ENCODE measurements around the gene PTPN2.
"Not testable (repeated sequence)": the region's sequence is repeated elsewhere in the genome, so short reads cannot be mapped to it uniquely, and the experiment has no call there.

PTPN2 gene

DNA sequence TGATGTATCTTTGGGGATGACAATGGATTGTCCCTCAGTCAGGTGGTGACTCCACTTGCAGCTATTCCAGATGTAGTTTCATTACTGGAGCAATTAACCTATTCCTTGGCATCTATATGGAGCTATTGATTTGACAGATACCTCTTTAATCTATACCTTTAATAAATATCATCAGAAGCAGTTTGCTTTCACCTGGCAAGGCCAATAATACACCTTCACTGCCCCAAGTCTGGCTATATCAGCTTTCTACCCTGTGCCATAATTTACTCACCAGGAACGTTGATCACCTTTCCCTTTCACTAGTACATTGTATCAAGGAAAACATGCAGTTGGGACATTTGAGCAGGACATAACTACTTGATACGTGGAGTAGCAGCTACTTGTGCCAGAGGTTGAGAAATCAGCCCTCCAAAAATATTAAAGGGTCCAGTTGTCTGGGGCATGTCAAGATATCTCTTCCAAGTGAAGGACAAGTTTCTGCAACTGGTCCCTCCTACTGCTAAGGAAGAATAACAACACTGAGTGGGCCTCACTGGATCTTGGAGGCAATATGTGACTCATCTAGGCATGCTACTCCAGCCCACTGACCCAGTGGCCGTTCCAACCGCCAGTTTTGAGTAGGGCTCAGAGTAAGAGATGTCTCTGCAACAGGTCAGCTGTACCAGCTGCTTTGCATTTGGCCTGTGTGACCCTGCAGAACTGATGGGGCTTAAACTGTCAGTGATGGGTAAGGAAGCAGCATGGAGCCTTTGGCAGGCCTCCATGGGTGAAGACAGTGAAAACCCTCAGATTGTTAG is 114.2 kb downstream of the PTPN2 start:
- DNase-seq, result no peak

DNA sequence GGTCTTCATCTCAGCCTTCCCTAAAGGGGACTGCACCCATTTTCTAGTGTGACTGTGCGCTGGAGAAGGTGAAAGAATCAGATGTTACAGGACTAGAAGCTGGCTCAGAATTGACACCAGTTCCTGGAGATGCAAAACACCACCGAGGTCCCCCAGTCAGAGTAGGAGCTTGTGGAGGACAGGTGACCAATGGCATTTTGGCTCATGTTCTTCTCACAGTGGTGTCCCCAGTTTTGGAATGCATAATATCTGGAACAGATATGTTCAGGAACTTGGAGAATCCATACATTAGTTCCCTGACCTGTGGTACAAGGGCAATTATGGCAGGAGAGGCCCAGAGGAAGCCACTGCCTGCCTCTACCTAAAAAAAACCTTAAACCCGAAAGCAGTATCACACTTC is 114.9 kb downstream of the PTPN2 start:
- no peak for DNase-seq

DNA sequence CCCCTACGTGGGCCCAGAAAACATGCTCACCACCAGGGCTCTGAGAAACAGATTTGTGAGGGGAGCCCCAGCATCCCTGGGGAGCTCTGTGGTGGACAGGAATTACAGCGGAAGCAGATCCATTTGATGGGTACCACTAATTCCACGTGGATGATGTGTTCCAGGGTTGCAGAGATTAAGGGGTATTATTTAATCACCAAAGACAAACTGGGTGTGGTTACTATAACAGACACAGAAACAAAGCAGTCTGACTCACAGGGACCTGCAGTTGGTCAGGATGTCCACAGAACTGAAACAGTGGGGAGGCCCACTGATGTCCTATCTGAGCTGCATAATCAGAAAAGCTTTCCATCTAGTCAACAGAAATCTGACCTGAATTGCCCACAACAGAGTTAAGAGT is 115.4 kb downstream of the PTPN2 start:
- no peak for DNase-seq

DNA sequence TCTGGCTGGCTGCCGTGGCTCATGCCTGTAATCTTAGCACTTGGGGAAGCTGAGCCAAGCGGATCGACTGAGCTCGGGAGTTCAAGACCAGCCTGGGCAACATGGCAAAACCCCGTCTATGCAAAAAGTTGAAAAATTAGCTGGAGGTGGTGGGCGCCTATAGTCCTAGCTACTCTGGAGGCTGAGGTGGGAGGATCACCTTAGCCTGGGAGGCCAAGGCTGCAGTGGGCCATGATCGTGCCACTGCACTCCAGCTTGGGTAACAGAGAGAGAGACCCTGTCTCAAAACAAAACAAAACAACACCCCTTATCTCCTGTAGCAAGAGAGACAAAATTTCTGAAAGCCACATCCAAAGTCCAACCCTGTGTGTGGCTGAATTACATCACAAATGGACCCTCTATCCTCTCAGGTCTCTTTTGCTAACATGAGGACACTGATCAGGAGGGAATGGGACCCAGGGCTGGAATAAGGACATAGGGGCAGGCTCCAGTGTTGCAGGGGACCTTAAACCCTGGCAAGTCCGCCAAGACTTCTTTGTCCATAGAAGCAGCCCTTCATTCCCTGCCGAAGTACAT is 116.4 kb downstream of the PTPN2 start:
- no peak for DNase-seq

DNA sequence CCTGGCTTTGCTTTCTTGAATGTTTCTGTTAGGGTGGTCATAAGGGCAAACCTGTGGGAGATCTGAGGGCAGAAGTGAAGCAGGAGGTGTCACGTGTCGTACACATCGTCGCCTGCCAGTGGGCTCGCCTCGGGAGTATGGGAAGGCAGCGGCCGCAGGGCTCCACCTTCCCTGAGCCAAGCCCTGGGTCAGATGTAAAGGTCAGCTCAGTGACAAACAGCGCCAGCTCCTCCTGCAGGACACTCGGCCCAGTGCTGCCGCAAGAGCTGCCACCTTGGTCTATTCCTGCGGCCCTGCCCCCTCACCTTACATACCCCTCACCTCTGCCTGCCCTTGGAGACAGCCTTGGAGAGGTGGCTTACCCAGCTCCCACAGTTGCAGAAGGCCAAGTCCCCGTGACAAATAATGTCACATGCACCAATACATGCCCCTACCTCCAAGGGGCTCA is 117.0 kb downstream of the PTPN2 start:
- DNase-seq, result no peak

DNA sequence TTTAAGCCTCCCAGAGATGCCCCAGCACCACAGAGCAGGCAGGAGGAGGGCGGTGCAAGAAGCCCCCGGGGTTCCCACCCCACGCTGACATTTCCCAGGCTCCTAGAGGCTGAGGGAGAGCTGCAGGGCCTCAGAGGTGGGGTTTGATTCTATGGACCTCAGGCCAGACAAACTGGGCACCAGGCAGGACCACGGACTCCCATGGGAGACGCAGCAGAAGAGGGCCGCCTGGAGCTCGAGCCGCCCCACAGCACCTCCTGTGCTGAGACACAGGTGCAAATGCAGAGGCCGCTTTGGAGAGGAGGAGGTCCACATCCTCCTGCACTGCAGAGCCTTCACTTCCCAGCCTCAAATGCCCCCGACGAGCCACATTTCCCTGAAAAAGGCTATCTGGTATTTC is 118.5 kb downstream of the PTPN2 start:
- no peak for DNase-seq

DNA sequence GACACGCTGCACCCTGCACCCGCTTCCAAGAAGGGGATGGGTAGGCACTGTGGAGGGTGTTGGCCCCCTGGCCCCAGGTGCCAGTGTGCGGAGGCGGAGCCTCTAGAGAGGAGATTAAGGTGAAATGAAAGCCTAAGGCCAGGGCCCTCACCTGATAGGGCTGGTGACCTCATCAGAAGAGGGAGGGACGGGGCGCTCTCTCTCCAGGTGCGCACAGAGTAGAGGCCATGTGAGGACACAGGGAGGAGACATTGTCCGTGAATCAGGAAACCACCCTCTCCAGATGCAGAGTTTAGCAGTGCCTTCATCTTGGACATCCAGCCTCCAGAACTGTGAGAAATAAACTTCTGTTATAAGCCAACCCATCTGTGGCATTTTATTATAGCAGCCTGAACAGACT is 118.9 kb downstream of the PTPN2 start:
- no peak for DNase-seq

DNA sequence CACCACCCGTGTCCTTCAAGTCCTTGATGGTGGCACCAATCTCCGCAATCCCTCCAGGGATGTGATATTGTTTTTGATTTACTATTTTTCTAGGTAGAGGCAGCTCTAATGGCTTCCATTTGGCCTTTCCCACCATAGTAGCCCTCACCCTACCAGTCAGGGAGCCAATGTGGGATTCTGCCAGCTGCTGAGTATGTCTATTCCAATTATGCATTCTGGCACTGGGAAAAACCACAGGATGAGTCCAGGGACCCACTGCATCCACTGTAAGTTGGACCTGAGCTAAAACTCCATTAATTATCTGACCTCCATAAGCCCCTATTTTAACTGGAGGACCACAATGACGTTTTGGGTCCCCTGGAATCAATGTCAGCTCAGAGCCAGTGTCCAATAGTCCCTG is 125.5 kb downstream of the PTPN2 start:
- DNase-seq, result not testable (repeated sequence)

DNA sequence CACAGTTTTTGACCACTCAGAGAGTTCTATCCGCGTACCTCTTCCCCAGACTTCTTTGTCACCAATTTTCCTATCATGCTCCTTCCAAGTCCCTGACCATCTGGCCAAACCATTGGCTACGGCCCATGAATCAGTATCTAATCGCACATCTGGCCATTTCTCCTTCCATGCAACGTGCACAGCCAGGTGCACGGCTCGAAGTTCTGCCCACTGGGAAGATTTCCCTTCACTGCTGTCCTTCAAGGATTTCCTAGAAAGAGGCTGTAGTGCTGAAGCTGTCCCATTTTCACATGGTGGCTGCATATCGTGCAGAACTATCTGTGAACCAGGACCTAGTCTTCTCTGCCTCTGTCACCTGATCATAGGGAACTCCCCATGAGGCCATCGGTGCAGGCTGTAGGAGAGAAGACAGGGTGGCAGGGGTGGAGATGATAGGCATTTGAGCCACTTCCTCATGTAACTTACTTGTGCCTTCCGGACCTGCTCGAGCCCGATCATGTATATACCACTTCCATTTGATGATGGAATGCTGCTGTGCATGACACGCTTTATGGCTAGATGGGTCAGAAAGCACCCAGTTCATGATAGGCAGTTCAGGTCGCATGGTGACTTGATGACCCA is 127.3 kb downstream of the PTPN2 start:
- DNase-seq, result not testable (repeated sequence)

DNA sequence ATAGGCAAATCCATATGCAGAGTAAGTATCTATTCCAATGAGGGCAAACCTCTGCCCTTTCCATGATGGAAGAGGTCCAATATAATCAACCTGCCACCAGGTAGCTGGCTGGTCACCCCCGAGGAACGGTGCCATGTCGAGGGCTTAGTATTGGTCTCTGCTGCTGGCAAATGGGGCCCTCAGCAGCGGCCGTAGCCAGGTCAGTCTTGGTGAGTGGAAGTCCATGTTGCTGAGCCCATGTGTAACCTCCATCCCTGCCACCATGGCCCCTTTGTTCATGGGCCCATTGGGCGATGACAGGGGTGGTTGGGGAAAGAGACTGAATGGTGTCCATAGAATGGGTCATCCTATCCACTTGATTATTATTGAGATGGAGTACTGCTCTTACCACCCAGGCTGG is 128.4 kb downstream of the PTPN2 start:
- not testable (repeated sequence) for DNase-seq

DNA sequence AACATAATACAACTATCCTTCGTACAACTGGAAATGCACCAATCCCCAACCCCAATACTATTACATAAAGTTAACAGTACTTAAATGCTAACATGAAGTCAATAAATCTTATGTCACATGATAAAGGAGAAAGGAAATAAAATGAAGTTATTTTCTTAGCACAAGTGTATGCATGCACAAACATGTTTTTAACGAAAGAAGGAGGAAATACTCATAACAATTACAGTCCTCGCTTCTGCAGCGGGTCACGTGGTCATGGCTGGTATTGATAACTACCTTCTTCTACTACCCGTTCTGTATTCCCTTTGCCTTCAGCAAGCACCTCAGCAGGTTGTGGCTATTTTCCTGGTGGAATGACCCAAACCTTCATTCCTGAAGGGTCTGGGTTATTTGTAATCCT is 129.5 kb downstream of the PTPN2 start:
- no peak for DNase-seq

DNA sequence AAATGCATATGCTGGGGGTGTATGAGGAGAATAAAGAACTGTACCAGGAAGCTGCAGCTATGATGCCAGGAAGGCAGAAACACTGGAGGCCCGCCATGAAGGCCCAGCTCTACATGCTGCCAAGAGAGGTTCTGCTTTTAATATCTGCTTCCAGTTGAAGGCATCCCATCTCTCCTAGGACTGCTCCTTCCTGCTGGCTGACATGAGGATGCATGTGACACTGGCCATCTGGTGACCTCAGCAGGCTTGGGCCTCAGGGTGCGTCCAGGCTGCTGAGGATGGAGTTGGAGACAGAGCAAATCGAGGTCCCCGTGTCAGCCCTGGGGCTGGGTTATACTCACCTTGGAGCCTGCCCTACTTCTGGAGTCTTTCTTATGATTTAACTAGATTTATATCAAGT is 132.1 kb downstream of the PTPN2 start:
- DNase-seq, result no peak

DNA sequence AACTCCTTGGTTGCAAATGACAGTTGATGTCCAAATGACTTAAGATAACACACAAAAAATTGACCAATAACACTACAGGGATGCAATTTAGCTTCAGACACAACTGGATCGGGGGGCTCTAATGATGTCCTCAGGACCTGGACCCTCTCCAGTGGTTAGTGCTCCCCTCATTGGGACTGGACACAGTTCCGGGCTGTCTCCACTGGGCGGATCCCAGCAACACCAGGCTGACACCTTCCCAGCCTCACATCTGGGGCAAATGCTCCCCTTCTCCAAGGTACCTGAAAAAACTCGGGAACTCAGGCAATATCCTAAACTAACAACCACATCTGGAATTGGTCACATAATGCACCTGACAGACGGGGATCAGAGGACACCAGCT is 132.5 kb downstream of the PTPN2 start:
- no peak for DNase-seq

DNA sequence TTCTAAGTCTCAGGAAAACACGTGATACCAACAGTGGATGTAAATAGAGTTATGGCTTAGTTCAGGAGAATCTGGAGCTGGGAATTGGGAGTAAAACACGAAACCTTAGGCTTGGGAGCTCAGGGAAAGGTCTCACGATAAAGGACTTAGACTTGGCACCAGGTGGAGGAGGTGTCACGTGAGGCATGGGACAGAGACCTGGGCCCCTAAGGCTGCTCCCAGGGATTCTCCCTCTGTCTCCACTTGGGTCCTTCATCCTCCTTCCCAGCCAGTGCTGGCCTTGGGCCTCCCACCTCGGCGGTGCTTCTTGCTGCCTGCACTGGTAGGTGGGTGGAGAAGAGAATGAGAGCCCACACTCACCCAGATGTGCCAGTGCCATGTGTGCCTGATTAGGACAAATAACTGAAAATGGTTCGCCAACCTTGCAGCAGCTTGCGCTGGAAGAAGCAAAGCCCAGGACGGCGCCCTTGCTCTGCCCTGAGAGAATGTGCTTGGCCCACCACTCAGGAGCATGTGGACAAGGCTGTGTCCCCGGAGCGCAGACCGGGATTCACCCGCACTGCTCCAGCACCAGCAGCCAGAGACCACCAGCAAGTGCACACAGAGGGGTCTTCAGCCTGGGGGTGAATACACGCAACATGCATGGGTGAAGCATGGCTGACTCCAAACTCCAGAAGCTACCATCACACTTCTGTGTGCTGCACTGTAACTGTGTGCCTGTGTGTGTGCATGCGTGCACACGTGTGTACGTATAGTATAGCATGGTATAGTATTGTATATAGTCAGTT is 133.1 kb downstream of the PTPN2 start:
- no peak for DNase-seq

DNA sequence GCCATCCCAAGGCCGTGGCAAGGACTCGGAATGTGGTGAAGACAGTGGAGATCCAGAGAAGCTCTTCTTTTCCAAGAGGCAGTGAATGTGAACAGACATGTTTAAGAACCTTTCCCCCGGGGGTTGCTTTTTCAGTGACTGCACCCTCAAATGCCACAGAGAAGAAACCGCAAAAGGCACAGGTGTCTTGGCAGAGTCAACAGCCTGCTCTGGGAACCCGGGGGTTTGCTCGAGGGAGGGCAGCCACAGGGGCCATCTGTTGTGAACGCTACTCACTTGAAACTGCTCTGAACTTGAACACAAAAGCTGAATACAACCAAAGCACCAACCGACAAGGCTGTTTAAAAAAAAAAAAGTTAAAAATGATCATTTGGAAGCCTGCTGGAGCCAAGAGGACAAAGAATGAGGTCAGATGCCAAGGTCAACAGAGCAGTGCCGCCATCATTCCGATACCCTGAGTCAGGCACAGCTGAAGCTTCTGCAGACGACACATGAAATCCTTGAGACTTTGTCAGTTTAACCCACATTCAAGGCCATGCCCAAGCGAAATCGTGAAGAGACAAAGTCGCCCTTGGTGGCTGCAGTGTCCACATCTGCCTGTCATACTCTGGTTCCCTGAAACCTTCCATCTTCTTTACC is 133.8 kb downstream of the PTPN2 start:
- no peak for DNase-seq

DNA sequence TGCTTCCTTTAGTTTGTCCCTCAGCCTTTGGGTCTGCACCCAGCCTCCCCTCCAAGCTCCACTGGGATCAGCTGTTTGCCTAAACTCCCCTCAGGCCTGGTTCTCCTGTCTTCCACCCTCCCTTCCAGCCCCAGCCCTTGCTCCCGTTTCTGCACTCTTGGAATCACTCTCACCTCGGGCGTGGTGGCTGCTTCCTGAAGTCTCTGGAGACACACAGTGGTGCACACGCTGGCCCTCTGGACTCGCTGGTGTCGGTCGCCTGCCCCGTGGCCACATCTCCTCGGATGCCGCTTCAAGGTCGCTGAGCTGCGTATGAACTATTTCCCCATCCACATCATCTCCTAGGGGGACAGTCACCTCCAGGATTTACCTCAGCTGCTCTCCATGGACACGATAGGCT is 134.9 kb downstream of the PTPN2 start:
- DNase-seq, result no peak

DNA sequence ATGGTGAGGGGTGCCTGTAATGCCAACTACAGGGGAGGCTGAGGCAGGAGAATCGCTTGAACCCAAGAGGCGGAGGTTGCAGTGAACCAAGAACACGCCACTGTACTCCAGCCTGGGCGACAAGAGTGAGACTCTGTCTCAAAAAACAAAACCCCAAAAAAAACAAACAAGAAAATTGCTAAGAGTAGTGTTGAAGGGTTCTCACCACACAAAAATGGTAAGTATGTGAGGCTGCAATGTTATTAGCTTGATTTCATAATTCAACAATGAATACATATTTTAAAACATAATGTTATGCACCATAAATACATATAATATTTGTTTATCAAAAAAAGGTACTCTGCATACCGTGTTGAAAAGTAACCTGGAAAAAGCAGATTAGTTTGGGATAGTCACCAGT is 135.4 kb downstream of the PTPN2 start:
- no peak for DNase-seq

DNA sequence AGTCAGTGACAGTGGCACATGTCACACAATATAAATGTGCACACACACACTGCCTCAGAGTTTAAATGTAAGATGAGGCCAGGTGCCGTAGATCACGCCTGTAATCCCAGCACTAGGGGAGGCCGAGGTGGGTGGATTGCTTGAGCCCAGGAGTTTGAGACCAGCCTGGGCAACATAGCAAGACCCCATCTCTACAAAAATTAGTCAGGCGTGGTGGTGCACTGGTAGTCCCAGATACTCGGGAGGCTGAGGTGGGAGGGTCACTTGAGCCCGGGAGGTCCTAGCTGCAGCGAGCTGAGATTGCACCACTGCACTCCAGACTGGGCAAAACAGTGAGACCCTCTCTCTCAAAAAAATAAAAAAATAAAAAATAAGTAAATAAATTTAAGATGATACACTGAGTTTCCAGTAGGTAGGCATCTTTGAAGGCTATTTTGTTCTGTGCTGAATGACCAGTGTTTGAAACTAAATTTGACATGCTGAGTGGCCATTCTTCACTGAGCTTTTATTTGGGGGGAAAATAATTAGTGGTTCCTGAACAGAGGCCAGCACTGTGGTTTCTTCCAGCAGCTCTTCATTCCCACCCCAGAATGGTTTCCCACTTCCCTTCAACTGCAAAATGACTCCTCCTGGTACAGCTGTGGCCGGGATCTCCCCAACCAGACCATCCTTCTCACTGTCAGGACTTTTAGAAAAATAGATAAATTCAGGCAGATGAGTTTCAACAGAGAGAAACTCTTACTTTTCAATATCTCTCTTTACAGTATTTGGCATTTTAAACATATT is 136.3 kb downstream of the PTPN2 start:
- DNase-seq, result no peak

DNA sequence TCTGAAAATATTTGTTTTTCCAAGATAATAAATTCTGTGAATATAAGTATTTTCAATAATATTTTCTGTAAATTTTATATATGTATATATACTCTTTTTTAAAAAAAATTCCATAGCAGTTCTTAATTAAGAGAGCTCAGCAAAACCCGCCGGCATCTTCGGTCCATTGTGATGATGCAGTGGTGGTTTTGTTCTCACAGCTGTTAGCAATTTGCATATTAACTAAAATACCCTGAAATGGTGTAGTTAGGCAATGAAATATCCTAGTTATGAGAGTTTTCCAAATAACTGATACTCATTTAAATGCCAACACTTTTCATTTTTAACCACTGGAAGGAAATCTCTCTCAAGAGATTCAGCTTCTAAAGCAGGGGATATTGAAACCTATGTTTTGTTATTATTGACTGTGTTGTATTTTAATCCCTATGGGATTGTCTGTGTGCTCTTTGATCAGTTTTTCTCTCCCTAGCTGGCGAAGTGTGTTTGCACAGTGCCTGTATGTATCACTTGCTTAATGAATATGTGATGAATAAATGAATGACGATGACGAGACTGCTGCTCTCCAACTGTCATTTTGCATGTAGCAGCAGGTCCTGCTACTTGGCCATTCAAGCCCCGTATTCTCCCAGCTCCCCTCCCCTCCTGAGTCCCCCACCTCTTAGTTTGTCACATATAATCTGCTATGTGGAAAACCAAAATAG is 138.8 kb downstream of the PTPN2 start:
- no peak for DNase-seq

DNA sequence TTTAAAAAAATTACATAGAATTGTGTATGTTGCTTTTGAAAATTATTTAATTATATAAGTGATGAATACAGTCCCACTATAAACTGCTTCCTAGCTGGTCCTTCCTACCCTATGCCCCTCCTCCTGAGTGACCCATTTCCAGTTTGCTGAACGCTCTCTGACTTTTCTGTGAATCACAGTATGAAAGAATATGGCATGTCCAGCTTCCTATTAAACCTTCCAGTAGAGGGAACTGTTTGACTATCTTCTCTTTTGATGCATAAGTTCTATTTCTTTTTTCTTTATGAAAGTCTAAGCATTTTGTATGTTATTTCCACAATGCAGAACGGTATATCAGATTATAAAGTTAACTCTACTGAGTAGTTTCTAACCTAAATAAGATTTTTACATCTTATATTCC is 139.9 kb downstream of the PTPN2 start:
- peak; percentile 48 for DNase-seq

DNA sequence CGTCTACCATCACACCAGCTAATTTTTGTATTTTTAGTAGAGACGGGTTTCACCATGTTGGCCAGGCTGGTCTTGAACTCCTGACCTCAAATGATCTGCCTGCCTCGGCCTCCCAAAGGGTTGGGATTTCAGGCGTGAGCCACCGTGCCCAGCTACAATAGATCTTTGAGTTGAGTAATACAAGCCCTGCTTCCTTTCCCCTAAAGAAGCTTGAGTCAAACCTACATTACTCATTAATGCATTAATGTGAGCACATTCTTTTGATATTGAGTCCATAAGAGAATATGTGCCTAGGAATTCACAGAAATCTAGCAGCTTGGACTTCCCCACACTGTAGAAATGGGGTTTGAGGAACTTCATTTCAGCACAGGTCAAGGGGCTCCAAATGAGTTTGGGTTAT is 141.6 kb downstream of the PTPN2 start:
- no peak for DNase-seq

All from GF-D8 (cell line).